ENCODE measurements around the gene GUCY2F. TPM values are rescaled to one million over a fixed set of nuclear protein-coding genes. Genes with fewer than 3 reads are reported as not detected.

The GUCY2F gene
- polyA plus RNA-seq, 1 donor (not counting 4 experiments of a cell fraction or from before 2014, with no cell fraction given), result not detected

GRCh38 chrX:109392895-109393294, 89.0 kb downstream of the GUCY2F start:
- Histone ChIP-seq H3K27me3 (ENCODE audit: control insufficient read depth, extremely low read depth, insufficient read depth, low read length) (peaks cover 12% of the 10 kb centered on the region), H3K9me3 (ENCODE audit: control insufficient read depth, low read depth, low read length) (no peaks in the 10 kb centered on the region), H3K9ac (ENCODE audit: control insufficient read depth, extremely low read depth, insufficient read depth, low read length) (no peak overlapping the region), H3K79me2 (ENCODE audit: control insufficient read depth, insufficient read depth, low read length) (no peaks in the 10 kb centered on the region), H3K27ac (ENCODE audit: control insufficient read depth, insufficient read depth, low read length) (no peak overlapping the region), H3K4me3 (ENCODE audit: control insufficient read depth in 2 of 3, extremely low read depth in 1 of 3, insufficient read depth in 2 of 3, low read depth in 1 of 3, low read length in 3 of 3) (no peak overlapping the region), H4K20me1 (ENCODE audit: control insufficient read depth, extremely low read depth, insufficient read depth, low read length) (no peaks in the 10 kb centered on the region), H3K4me2 (ENCODE audit: control insufficient read depth, extremely low read depth, insufficient read depth, low read depth, low read length) (no peak overlapping the region), H2AFZ (ENCODE audit: control insufficient read depth, low read length) (no peak overlapping the region), H3K4me1 (ENCODE audit: control insufficient read depth, extremely low read depth, insufficient read depth, low read length) (no peaks in the 10 kb centered on the region), H3K9me1 (ENCODE audit: control insufficient read depth, extremely low read depth, insufficient read depth, low read length) (no peaks in the 10 kb centered on the region), H3K36me3 (ENCODE audit: control insufficient read depth in 2 of 2, extremely low read depth in 1 of 2, insufficient read depth in 2 of 2, low read length in 2 of 2) (no peaks in the 10 kb centered on the region)
- FAIRE-seq (no peak), DNase-seq (ENCODE audit: low read depth, low spot score) (no peak)
- dilution Hi-C loops (cut with MboI; ENCODE audit: extremely low pct_ligation_motif_present, low sequenced_read_pairs), result no loop called here
- TF ChIP-seq EZH2 (IDR thresholded peaks at IDR 0.05; ENCODE audit: low read length) (no peak), CTCF (optimal IDR thresholded peaks at IDR 0.05 in 1 of 3, IDR thresholded peaks at IDR 0.05 in 1 of 3, conservative IDR thresholded peaks at IDR 0.05 in 1 of 3; ENCODE audit: extremely low read depth in 1 of 3, insufficient read depth in 2 of 3, low read length in 3 of 3) (no peak)

- Histone ChIP-seq H3K9ac (ENCODE audit: control insufficient read depth, extremely low read depth, insufficient read depth, low read length) (no peak overlapping the region), H3K36me3 (ENCODE audit: control insufficient read depth in 2 of 2, extremely low read depth in 1 of 2, insufficient read depth in 2 of 2, low read length in 2 of 2) (no peaks in the 10 kb centered on the region), H4K20me1 (ENCODE audit: control insufficient read depth, extremely low read depth, insufficient read depth, low read length) (no peaks in the 10 kb centered on the region), H3K27ac (ENCODE audit: control insufficient read depth, insufficient read depth, low read length) (no peak overlapping the region), H3K4me2 (ENCODE audit: control insufficient read depth, extremely low read depth, insufficient read depth, low read depth, low read length) (no peak overlapping the region), H3K27me3 (ENCODE audit: control insufficient read depth, extremely low read depth, insufficient read depth, low read length) (peaks cover 10% of the 10 kb centered on the region), H3K9me3 (ENCODE audit: control insufficient read depth, low read depth, low read length) (no peaks in the 10 kb centered on the region), H3K4me3 (ENCODE audit: control insufficient read depth in 2 of 3, extremely low read depth in 1 of 3, insufficient read depth in 2 of 3, low read depth in 1 of 3, low read length in 3 of 3) (no peak overlapping the region), H2AFZ (ENCODE audit: control insufficient read depth, low read length) (no peak overlapping the region), H3K4me1 (ENCODE audit: control insufficient read depth, extremely low read depth, insufficient read depth, low read length) (no peaks in the 10 kb centered on the region), H3K79me2 (ENCODE audit: control insufficient read depth, insufficient read depth, low read length) (no peaks in the 10 kb centered on the region), H3K9me1 (ENCODE audit: control insufficient read depth, extremely low read depth, insufficient read depth, low read length) (no peaks in the 10 kb centered on the region)
- FAIRE-seq, result peak; percentile 57
- DNase-seq (ENCODE audit: low read depth, low spot score), result no peak
- dilution Hi-C loops (cut with MboI; ENCODE audit: extremely low pct_ligation_motif_present, low sequenced_read_pairs), result no loop called here
- TF ChIP-seq EZH2 (IDR thresholded peaks at IDR 0.05; ENCODE audit: low read length) (no peak), CTCF (optimal IDR thresholded peaks at IDR 0.05 in 1 of 3, IDR thresholded peaks at IDR 0.05 in 1 of 3, conservative IDR thresholded peaks at IDR 0.05 in 1 of 3; ENCODE audit: extremely low read depth in 1 of 3, insufficient read depth in 2 of 3, low read length in 3 of 3) (no peak)
Observed at GRCh38 chrX:109390556-109390955, 91.3 kb downstream of the GUCY2F start.

Data from keratinocyte (primary cell).